ENCODE data around the gene CPA5.

Gene CPA5

GRCh38 chr7:130344271-130344866 is at the start of gene CPA5:
CPA5 (plus strand) TSS chr7:130344816; CDS start chr7:130346486, 1,670 bp downstream.
- Histone ChIP-seq H3K4me3 (ENCODE audit: insufficient read length, low read depth) (no peak within 1 kb of the TSS), H3K4me1 (ENCODE audit: insufficient read depth, insufficient read length) (no peaks in the 10 kb centered on the region), H3K9ac (ENCODE audit: insufficient read length, low read depth) (no peak within 1 kb of the TSS), H3K36me3 (ENCODE audit: insufficient read depth, insufficient read length, low read length) (no peaks in the 10 kb centered on the region), H3K27me3 (ENCODE audit: insufficient read depth, insufficient read length) (no peaks in the 10 kb centered on the region), H3K9me3 (ENCODE audit: insufficient read depth, low read length) (no peaks in the 10 kb centered on the region)
- no peak for DNase-seq (ENCODE audit: low read depth, low spot score)
- no peak for TF ChIP-seq YY1 (IDR thresholded peaks at IDR 0.05; ENCODE audit: insufficient read depth, insufficient read length)
- TF ChIP-seq SUZ12 (IDR thresholded peaks at IDR 0.05; ENCODE audit: extremely low read depth, insufficient read depth, insufficient read length): no peak
- no peak for TF ChIP-seq ZNF274 (IDR thresholded peaks at IDR 0.05; ENCODE audit: low read depth, low read length)

- H3K4me3 ChIP-seq (ENCODE audit: insufficient read length, low read depth): no peak overlapping the region
Observed at GRCh38 chr7:130296221-130296951, 48.2 kb upstream of the CPA5 start.

GRCh38 chr7:130297628-130298543 is 46.7 kb upstream of the CPA5 start:
- TF ChIP-seq YY1 (IDR thresholded peaks at IDR 0.05; ENCODE audit: insufficient read depth, insufficient read length): no peak
- no peak for TF ChIP-seq SUZ12 (IDR thresholded peaks at IDR 0.05; ENCODE audit: extremely low read depth, insufficient read depth, insufficient read length)
- no peak for TF ChIP-seq ZNF274 (IDR thresholded peaks at IDR 0.05; ENCODE audit: low read depth, low read length)

More at GRCh38 chr7:130296221-130296951, 48.2 kb upstream of the CPA5 start:
- Histone ChIP-seq H3K27me3 (ENCODE audit: insufficient read depth, insufficient read length) (no peaks in the 10 kb centered on the region), H3K36me3 (ENCODE audit: insufficient read depth, insufficient read length, low read length) (no peaks in the 10 kb centered on the region), H3K9ac (ENCODE audit: insufficient read length, low read depth) (no peak overlapping the region), H3K4me1 (ENCODE audit: insufficient read depth, insufficient read length) (no peaks in the 10 kb centered on the region), H3K9me3 (ENCODE audit: insufficient read depth, low read length) (no peaks in the 10 kb centered on the region)
- DNase-seq (ENCODE audit: low read depth, low spot score): no peak
- TF ChIP-seq YY1 (IDR thresholded peaks at IDR 0.05; ENCODE audit: insufficient read depth, insufficient read length) (no peak), SUZ12 (IDR thresholded peaks at IDR 0.05; ENCODE audit: extremely low read depth, insufficient read depth, insufficient read length) (no peak), ZNF274 (IDR thresholded peaks at IDR 0.05; ENCODE audit: low read depth, low read length) (no peak)

GRCh38 chr7:130298544-130299326 is 45.9 kb upstream of the CPA5 start:
- H3K36me3 ChIP-seq (ENCODE audit: insufficient read depth, insufficient read length, low read length): no peaks in the 10 kb centered on the region
- H3K27me3 ChIP-seq (ENCODE audit: insufficient read depth, insufficient read length): no peaks in the 10 kb centered on the region
- no peaks in the 10 kb centered on the region for H3K9me3 ChIP-seq (ENCODE audit: insufficient read depth, low read length)
- no peak for DNase-seq (ENCODE audit: low read depth, low spot score)
- no peak overlapping the region for H3K4me3 ChIP-seq (ENCODE audit: insufficient read length, low read depth)
- no peak for TF ChIP-seq SUZ12 (IDR thresholded peaks at IDR 0.05; ENCODE audit: extremely low read depth, insufficient read depth, insufficient read length)
- TF ChIP-seq YY1 (IDR thresholded peaks at IDR 0.05; ENCODE audit: insufficient read depth, insufficient read length): no peak
- no peak for TF ChIP-seq ZNF274 (IDR thresholded peaks at IDR 0.05; ENCODE audit: low read depth, low read length)
- no peak overlapping the region for H3K9ac ChIP-seq (ENCODE audit: insufficient read length, low read depth)
- H3K4me1 ChIP-seq (ENCODE audit: insufficient read depth, insufficient read length): no peaks in the 10 kb centered on the region

More at GRCh38 chr7:130297628-130298543, 46.7 kb upstream of the CPA5 start:
- no peaks in the 10 kb centered on the region for H3K27me3 ChIP-seq (ENCODE audit: insufficient read depth, insufficient read length)
- no peaks in the 10 kb centered on the region for H3K4me1 ChIP-seq (ENCODE audit: insufficient read depth, insufficient read length)
- no peaks in the 10 kb centered on the region for H3K9me3 ChIP-seq (ENCODE audit: insufficient read depth, low read length)
- no peak overlapping the region for H3K9ac ChIP-seq (ENCODE audit: insufficient read length, low read depth)
- no peak overlapping the region for H3K4me3 ChIP-seq (ENCODE audit: insufficient read length, low read depth)
- no peak for DNase-seq (ENCODE audit: low read depth, low spot score)
- no peaks in the 10 kb centered on the region for H3K36me3 ChIP-seq (ENCODE audit: insufficient read depth, insufficient read length, low read length)

GRCh38 chr7:130299866-130300265 is 44.8 kb upstream of the CPA5 start:
- no peak for DNase-seq (ENCODE audit: low read depth, low spot score)
- H3K4me3 ChIP-seq (ENCODE audit: insufficient read length, low read depth): no peak overlapping the region
- no peak overlapping the region for H3K9ac ChIP-seq (ENCODE audit: insufficient read length, low read depth)
- H3K36me3 ChIP-seq (ENCODE audit: insufficient read depth, insufficient read length, low read length): no peaks in the 10 kb centered on the region
- no peaks in the 10 kb centered on the region for H3K9me3 ChIP-seq (ENCODE audit: insufficient read depth, low read length)
- H3K4me1 ChIP-seq (ENCODE audit: insufficient read depth, insufficient read length): no peaks in the 10 kb centered on the region
- no peaks in the 10 kb centered on the region for H3K27me3 ChIP-seq (ENCODE audit: insufficient read depth, insufficient read length)
- TF ChIP-seq ZNF274 (IDR thresholded peaks at IDR 0.05; ENCODE audit: low read depth, low read length) (no peak), YY1 (IDR thresholded peaks at IDR 0.05; ENCODE audit: insufficient read depth, insufficient read length) (no peak), SUZ12 (IDR thresholded peaks at IDR 0.05; ENCODE audit: extremely low read depth, insufficient read depth, insufficient read length) (no peak)

- no peaks in the 10 kb centered on the region for H3K27me3 ChIP-seq (ENCODE audit: insufficient read depth, insufficient read length)
- no peak overlapping the region for H3K4me3 ChIP-seq (ENCODE audit: insufficient read length, low read depth)
- H3K9me3 ChIP-seq (ENCODE audit: insufficient read depth, low read length): no peaks in the 10 kb centered on the region
- TF ChIP-seq SUZ12 (IDR thresholded peaks at IDR 0.05; ENCODE audit: extremely low read depth, insufficient read depth, insufficient read length) (no peak), YY1 (IDR thresholded peaks at IDR 0.05; ENCODE audit: insufficient read depth, insufficient read length) (no peak), ZNF274 (IDR thresholded peaks at IDR 0.05; ENCODE audit: low read depth, low read length) (no peak)
- no peaks in the 10 kb centered on the region for H3K36me3 ChIP-seq (ENCODE audit: insufficient read depth, insufficient read length, low read length)
- no peaks in the 10 kb centered on the region for H3K4me1 ChIP-seq (ENCODE audit: insufficient read depth, insufficient read length)
- no peak for DNase-seq (ENCODE audit: low read depth, low spot score)
- H3K9ac ChIP-seq (ENCODE audit: insufficient read length, low read depth): no peak overlapping the region
Observed at GRCh38 chr7:130301501-130302020, 43.1 kb upstream of the CPA5 start.

Data from NT2/D1 (cell line).